ENCODE data around the gene ENTR1.

The ENTR1 gene

DNA sequence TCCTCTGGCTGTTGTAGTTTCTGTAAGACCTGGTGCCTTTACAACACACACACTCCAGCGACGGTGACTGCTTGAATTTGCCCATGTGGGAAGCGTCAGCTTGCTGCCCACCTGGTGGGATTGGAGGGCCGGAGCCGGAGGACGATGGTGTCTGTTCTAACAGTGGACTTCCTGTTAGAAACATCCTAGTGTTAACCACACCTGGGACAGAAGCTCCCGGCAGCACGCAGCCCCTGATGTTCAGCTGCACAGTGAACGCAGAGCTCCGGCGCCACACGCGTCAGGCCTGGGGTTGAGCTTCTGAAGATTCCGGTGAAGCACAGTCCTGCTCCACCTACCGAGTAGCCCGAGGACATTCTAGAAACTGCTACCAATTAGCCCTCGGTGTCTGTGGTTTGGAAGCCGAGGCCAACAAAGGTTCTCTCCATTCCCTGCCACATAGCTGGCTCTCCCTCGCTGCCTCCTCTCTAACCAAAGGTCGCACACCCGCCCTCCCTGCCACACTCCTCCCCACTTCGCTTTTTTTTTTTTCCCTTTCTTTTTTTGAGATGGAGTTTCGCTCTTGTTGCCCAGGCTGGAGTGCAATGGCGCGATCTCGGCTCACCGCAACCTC lies 14.4 kb upstream of the ENTR1 start:
- peaks cover 2% of the 10 kb centered on the region for H3K4me1 ChIP-seq (ENCODE audit: insufficient read depth, insufficient read length)

DNA sequence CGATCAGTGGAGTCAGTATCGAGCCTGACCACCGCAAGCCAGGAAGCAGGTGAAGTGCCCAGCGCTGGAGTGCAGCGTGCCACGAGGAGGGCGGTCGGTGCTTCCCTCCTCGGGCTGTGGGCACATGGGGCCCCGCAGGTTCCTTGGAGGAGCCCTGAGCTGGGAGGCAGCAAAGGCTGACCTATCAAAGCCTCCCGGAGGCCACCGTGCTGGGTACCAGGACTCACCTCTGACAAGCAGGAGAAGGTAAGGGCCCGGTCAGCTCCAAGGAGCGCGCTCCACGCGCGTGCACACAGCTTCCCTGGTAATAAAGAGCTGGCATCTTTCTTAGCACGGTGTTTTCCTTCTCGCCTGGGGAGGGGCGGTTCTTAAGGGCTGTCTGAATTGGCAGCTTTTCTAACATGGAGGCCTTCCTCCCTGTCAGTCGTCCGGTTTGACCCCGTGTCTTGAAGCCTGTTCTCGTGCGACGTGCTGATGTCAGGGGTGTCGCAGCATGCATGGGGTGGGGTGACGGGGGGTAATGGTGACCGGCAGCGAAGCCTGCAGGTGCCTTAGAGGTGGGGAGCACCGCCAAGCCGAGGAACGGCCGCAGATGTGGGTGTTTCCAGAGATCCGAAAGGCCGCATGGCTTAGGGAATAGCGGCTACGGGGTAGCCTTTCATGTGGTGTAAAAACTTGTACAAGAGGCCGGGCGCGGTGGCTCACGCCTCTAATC lies 13.2 kb upstream of the ENTR1 start:
- H3K36me3 ChIP-seq (ENCODE audit: insufficient read depth, insufficient read length, low read length) = peaks cover 87% of the 10 kb centered on the region

More for the DNA sequence above, 14.4 kb upstream of the ENTR1 start:
- peaks cover 87% of the 10 kb centered on the region for H3K36me3 ChIP-seq (ENCODE audit: insufficient read depth, insufficient read length, low read length)
- TF ChIP-seq SUZ12 (IDR thresholded peaks at IDR 0.05; ENCODE audit: extremely low read depth, insufficient read depth, insufficient read length) (no peak), YY1 (IDR thresholded peaks at IDR 0.05; ENCODE audit: insufficient read depth, insufficient read length) (no peak), ZNF274 (IDR thresholded peaks at IDR 0.05; ENCODE audit: low read depth, low read length) (no peak)
- no peaks in the 10 kb centered on the region for H3K27me3 ChIP-seq (ENCODE audit: insufficient read depth, insufficient read length)
- H3K4me3 ChIP-seq (ENCODE audit: insufficient read length, low read depth) = no peak overlapping the region
- no peaks in the 10 kb centered on the region for H3K9me3 ChIP-seq (ENCODE audit: insufficient read depth, low read length)
- DNase-seq (ENCODE audit: low read depth, low spot score) = no peak
- H3K9ac ChIP-seq (ENCODE audit: insufficient read length, low read depth) = no peak overlapping the region

DNA sequence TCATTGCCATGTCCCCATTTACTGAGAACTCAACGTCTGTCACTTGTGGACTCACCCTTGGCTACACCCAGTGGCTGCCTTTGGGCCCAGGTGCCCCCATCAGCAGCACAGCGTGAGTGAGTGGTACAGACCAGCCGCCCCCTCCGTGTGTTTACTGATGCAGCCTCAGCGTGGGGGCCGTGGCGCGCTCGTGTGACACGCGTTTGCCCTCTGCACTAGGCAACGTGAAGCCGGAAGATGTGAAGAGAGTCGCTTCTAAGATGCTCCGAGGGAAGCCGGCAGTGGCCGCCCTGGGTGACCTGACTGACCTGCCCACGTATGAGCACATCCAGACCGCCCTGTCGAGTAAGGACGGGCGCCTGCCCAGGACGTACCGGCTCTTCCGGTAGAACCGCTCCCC lies 12.5 kb upstream of the ENTR1 start:
- Histone ChIP-seq H3K4me1 (ENCODE audit: insufficient read depth, insufficient read length) (no peaks in the 10 kb centered on the region), H3K27me3 (ENCODE audit: insufficient read depth, insufficient read length) (no peaks in the 10 kb centered on the region), H3K4me3 (ENCODE audit: insufficient read length, low read depth) (no peak overlapping the region), H3K9ac (ENCODE audit: insufficient read length, low read depth) (no peak overlapping the region), H3K36me3 (ENCODE audit: insufficient read depth, insufficient read length, low read length) (peaks cover 87% of the 10 kb centered on the region), H3K9me3 (ENCODE audit: insufficient read depth, low read length) (no peaks in the 10 kb centered on the region)
- TF ChIP-seq ZNF274 (IDR thresholded peaks at IDR 0.05; ENCODE audit: low read depth, low read length) (no peak), SUZ12 (IDR thresholded peaks at IDR 0.05; ENCODE audit: extremely low read depth, insufficient read depth, insufficient read length) (no peak), YY1 (IDR thresholded peaks at IDR 0.05; ENCODE audit: insufficient read depth, insufficient read length) (no peak)
- DNase-seq (ENCODE audit: low read depth, low spot score) = no peak

More for the DNA sequence above, 13.2 kb upstream of the ENTR1 start:
- TF ChIP-seq SUZ12 (IDR thresholded peaks at IDR 0.05; ENCODE audit: extremely low read depth, insufficient read depth, insufficient read length) (no peak), ZNF274 (IDR thresholded peaks at IDR 0.05; ENCODE audit: low read depth, low read length) (no peak), YY1 (IDR thresholded peaks at IDR 0.05; ENCODE audit: insufficient read depth, insufficient read length) (no peak)
- Histone ChIP-seq H3K27me3 (ENCODE audit: insufficient read depth, insufficient read length) (no peaks in the 10 kb centered on the region), H3K4me3 (ENCODE audit: insufficient read length, low read depth) (no peak overlapping the region), H3K9ac (ENCODE audit: insufficient read length, low read depth) (no peak overlapping the region), H3K9me3 (ENCODE audit: insufficient read depth, low read length) (no peaks in the 10 kb centered on the region), H3K4me1 (ENCODE audit: insufficient read depth, insufficient read length) (no peaks in the 10 kb centered on the region)
- no peak for DNase-seq (ENCODE audit: low read depth, low spot score)

DNA sequence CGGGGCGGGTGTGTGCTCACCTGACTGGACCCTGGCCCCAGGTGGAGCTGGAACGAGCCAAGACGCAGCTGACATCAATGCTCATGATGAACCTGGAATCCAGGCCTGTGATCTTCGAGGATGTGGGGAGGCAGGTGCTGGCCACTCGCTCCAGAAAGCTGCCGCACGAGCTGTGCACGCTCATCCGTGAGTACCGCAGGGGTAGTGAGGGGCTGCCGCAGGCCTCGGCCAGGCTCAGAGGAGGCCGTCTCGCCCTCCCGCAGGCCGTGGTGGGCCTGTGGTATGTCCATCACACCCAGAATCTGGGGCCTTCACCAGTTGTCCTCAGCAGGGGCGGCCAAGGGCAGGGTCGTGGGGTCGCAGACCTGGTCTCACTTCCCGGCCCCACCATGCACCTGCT lies 11.4 kb upstream of the ENTR1 start:
- Histone ChIP-seq H3K27me3 (ENCODE audit: insufficient read depth, insufficient read length) (no peaks in the 10 kb centered on the region), H3K36me3 (ENCODE audit: insufficient read depth, insufficient read length, low read length) (peaks cover 88% of the 10 kb centered on the region), H3K9ac (ENCODE audit: insufficient read length, low read depth) (no peak overlapping the region), H3K9me3 (ENCODE audit: insufficient read depth, low read length) (no peaks in the 10 kb centered on the region), H3K4me3 (ENCODE audit: insufficient read length, low read depth) (no peak overlapping the region), H3K4me1 (ENCODE audit: insufficient read depth, insufficient read length) (no peaks in the 10 kb centered on the region)
- TF ChIP-seq SUZ12 (IDR thresholded peaks at IDR 0.05; ENCODE audit: extremely low read depth, insufficient read depth, insufficient read length) (no peak), ZNF274 (IDR thresholded peaks at IDR 0.05; ENCODE audit: low read depth, low read length) (no peak), YY1 (IDR thresholded peaks at IDR 0.05; ENCODE audit: insufficient read depth, insufficient read length) (no peak)
- no peak for DNase-seq (ENCODE audit: low read depth, low spot score)

DNA sequence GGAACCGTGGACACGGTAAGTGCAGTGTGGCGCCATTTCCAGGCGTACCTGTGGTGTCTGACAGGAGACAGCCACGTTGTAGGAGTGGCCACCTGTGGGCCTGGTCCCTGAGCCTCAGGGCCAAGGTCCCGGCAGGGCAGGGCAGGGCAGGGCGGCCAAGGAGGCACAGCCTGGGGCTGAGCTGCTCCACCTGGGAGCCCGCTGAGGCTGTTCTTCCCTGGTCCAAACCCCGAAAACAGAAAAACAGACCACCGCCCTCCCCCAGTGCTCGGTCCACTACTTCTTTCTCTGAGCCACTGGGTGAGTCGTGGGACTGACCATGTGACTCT lies 8.6 kb upstream of the ENTR1 start:
- H3K4me1 ChIP-seq (ENCODE audit: insufficient read depth, insufficient read length) = no peaks in the 10 kb centered on the region
- no peak for TF ChIP-seq YY1 (IDR thresholded peaks at IDR 0.05; ENCODE audit: insufficient read depth, insufficient read length)
- TF ChIP-seq ZNF274 (IDR thresholded peaks at IDR 0.05; ENCODE audit: low read depth, low read length) = no peak
- no peak for TF ChIP-seq SUZ12 (IDR thresholded peaks at IDR 0.05; ENCODE audit: extremely low read depth, insufficient read depth, insufficient read length)
- peaks cover 96% of the 10 kb centered on the region for H3K36me3 ChIP-seq (ENCODE audit: insufficient read depth, insufficient read length, low read length)
- H3K27me3 ChIP-seq (ENCODE audit: insufficient read depth, insufficient read length) = no peaks in the 10 kb centered on the region
- no peaks in the 10 kb centered on the region for H3K9me3 ChIP-seq (ENCODE audit: insufficient read depth, low read length)
- no peak overlapping the region for H3K9ac ChIP-seq (ENCODE audit: insufficient read length, low read depth)
- no peak for DNase-seq (ENCODE audit: low read depth, low spot score)
- H3K4me3 ChIP-seq (ENCODE audit: insufficient read length, low read depth) = no peak overlapping the region

DNA sequence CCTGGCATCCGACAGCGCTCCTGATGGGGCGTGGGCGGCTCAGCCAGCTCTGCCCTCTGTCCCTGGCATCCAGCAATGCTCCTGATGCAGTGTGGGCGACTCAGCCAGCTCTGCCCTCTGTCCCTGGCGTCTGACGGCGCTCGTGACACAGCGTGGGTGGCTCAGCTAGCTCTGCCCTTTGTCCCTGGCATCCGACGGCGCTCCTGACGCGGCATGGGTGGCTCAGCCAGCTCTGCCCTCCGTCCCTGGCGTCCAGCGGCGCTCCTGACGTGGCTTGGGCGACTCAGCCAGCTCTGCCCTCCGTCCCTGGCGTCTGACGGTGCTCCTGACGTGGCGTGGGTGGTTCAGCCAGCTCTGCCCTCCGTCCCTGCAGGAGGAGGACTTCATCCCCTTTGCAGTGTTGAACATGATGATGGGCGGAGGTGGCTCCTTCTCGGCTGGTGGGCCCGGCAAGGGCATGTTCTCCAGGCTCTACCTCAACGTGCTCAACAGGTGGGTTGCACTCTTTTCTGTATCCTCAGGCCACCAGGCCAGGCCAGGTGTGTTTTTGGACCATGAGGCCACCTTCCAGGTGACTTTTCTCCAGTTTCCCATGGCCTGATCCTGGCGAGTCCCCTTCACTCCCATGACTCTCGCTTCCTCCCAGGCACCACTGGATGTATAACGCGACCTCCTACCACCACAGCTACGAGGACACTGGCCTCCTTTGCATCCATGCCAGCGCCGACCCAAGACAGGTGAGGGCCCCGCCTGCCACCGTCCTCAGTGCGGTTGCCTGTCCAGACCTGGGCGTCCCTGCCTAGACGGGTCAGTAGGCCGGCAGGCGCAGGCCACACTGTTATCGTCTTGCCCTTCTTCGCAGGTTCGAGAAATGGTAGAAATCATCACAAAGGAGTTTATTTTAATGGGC lies 8.0 kb upstream of the ENTR1 start:
- no peak overlapping the region for H3K4me3 ChIP-seq (ENCODE audit: insufficient read length, low read depth)
- no peaks in the 10 kb centered on the region for H3K27me3 ChIP-seq (ENCODE audit: insufficient read depth, insufficient read length)
- H3K9me3 ChIP-seq (ENCODE audit: insufficient read depth, low read length) = no peaks in the 10 kb centered on the region
- H3K9ac ChIP-seq (ENCODE audit: insufficient read length, low read depth) = no peak overlapping the region
- H3K4me1 ChIP-seq (ENCODE audit: insufficient read depth, insufficient read length) = no peaks in the 10 kb centered on the region
- no peak for DNase-seq (ENCODE audit: low read depth, low spot score)
- peaks cover 96% of the 10 kb centered on the region for H3K36me3 ChIP-seq (ENCODE audit: insufficient read depth, insufficient read length, low read length)
- no peak for TF ChIP-seq YY1 (IDR thresholded peaks at IDR 0.05; ENCODE audit: insufficient read depth, insufficient read length)
- no peak for TF ChIP-seq SUZ12 (IDR thresholded peaks at IDR 0.05; ENCODE audit: extremely low read depth, insufficient read depth, insufficient read length)
- TF ChIP-seq ZNF274 (IDR thresholded peaks at IDR 0.05; ENCODE audit: low read depth, low read length) = no peak

DNA sequence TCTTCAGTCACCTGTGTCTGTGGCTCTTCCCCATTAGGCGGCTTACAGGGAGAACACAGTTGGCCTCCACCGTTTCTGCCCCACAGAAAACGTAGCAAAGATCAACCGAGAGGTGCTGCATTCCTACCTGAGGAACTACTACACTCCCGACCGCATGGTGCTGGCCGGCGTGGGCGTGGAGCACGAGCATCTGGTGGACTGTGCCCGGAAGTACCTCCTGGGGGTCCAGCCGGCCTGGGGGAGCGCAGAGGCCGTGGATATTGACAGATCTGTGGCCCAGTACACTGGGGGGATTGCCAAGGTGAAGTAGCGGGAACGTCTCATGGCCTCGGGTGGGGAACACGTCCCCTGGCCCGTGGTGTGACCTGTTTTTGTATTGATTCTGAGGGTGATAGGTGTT lies 6.5 kb upstream of the ENTR1 start:
- DNase-seq (ENCODE audit: low read depth, low spot score) = no peak
- H3K9me3 ChIP-seq (ENCODE audit: insufficient read depth, low read length) = no peaks in the 10 kb centered on the region
- H3K4me1 ChIP-seq (ENCODE audit: insufficient read depth, insufficient read length) = peaks cover 6% of the 10 kb centered on the region
- H3K36me3 ChIP-seq (ENCODE audit: insufficient read depth, insufficient read length, low read length) = peaks cover 95% of the 10 kb centered on the region
- no peak overlapping the region for H3K4me3 ChIP-seq (ENCODE audit: insufficient read length, low read depth)
- H3K27me3 ChIP-seq (ENCODE audit: insufficient read depth, insufficient read length) = no peaks in the 10 kb centered on the region
- TF ChIP-seq ZNF274 (IDR thresholded peaks at IDR 0.05; ENCODE audit: low read depth, low read length) (no peak), SUZ12 (IDR thresholded peaks at IDR 0.05; ENCODE audit: extremely low read depth, insufficient read depth, insufficient read length) (no peak), YY1 (IDR thresholded peaks at IDR 0.05; ENCODE audit: insufficient read depth, insufficient read length) (no peak)
- no peak overlapping the region for H3K9ac ChIP-seq (ENCODE audit: insufficient read length, low read depth)

All from NT2/D1 (cell line).